ENCODE data around the gene APOC1.

Gene APOC1

GRCh38 chr19:44957526-44957925 lies 43.1 kb downstream of the APOC1 start:
- H3K4me1 ChIP-seq (ENCODE audit: control insufficient read depth, insufficient read depth, low read length): peaks cover 3% of the 10 kb centered on the region
- no peak for DNase-seq (ENCODE audit: low read depth, low spot score)
- H3K27ac ChIP-seq (ENCODE audit: low read length): no peak overlapping the region
- H3K36me3 ChIP-seq (ENCODE audit: control insufficient read depth, insufficient read depth, low read length): no peaks in the 10 kb centered on the region
- H3K4me3 ChIP-seq (ENCODE audit: low read length): no peak overlapping the region
- no peaks in the 10 kb centered on the region for H3K9me3 ChIP-seq (ENCODE audit: control insufficient read depth, insufficient read depth, low read length)
- WGBS (ENCODE audit: insufficient coverage, insufficient read length): no CpG with 5 or more reads among the region's 7 CpGs
- no peaks in the 10 kb centered on the region for H3K27me3 ChIP-seq (ENCODE audit: control insufficient read depth, insufficient read depth, low read length)

DNA sequence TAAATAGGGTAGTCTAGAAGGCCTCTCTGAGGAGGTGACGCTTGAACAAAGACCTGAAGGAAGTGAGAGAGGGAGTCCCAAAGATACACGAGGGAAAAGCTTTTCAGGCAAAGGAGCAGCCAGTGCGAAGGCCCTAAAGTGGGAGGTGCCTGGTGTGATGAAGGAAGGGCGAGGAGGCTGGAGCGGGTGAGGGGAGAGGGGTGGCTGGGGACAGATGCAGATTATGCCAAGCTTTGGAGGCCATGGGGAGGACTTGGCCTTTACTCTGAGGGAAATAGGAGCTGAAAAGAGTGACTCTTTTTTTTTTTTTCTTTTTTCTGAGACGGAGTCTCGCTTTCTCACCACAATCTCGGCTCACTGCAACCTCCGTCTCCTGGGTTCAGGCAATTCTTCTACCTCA lies 43.7 kb downstream of the APOC1 start:
- Histone ChIP-seq H3K4me3 (ENCODE audit: low read length) (no peak overlapping the region), H3K36me3 (ENCODE audit: control insufficient read depth, insufficient read depth, low read length) (no peaks in the 10 kb centered on the region), H3K27me3 (ENCODE audit: control insufficient read depth, insufficient read depth, low read length) (no peaks in the 10 kb centered on the region), H3K4me1 (ENCODE audit: control insufficient read depth, insufficient read depth, low read length) (peaks cover 3% of the 10 kb centered on the region), H3K9me3 (ENCODE audit: control insufficient read depth, insufficient read depth, low read length) (no peaks in the 10 kb centered on the region), H3K27ac (ENCODE audit: low read length) (no peak overlapping the region)
- no CpG with 5 or more reads among the region's 9 CpGs for WGBS (ENCODE audit: insufficient coverage, insufficient read length)
- no peak for DNase-seq (ENCODE audit: low read depth, low spot score)

- H3K36me3 ChIP-seq (ENCODE audit: control insufficient read depth, insufficient read depth, low read length): no peaks in the 10 kb centered on the region
- no peak overlapping the region for H3K4me3 ChIP-seq (ENCODE audit: low read length)
- no CpG with 5 or more reads among the region's 5 CpGs for WGBS (ENCODE audit: insufficient coverage, insufficient read length)
- no peak for DNase-seq (ENCODE audit: low read depth, low spot score)
- no peaks in the 10 kb centered on the region for H3K27me3 ChIP-seq (ENCODE audit: control insufficient read depth, insufficient read depth, low read length)
- H3K27ac ChIP-seq (ENCODE audit: low read length): no peak overlapping the region
- no peaks in the 10 kb centered on the region for H3K9me3 ChIP-seq (ENCODE audit: control insufficient read depth, insufficient read depth, low read length)
- peaks cover 3% of the 10 kb centered on the region for H3K4me1 ChIP-seq (ENCODE audit: control insufficient read depth, insufficient read depth, low read length)
Observed at GRCh38 chr19:44959691-44960090, 45.3 kb downstream of the APOC1 start.

GRCh38 chr19:44960906-44961728 lies 46.7 kb downstream of the APOC1 start:
- DNase-seq (ENCODE audit: low read depth, low spot score): no peak
- H3K27ac ChIP-seq (ENCODE audit: low read length): no peak overlapping the region
- H3K4me1 ChIP-seq (ENCODE audit: control insufficient read depth, insufficient read depth, low read length): peaks cover 1% of the 10 kb centered on the region
- H3K27me3 ChIP-seq (ENCODE audit: control insufficient read depth, insufficient read depth, low read length): no peaks in the 10 kb centered on the region
- H3K9me3 ChIP-seq (ENCODE audit: control insufficient read depth, insufficient read depth, low read length): no peaks in the 10 kb centered on the region
- no CpG with 5 or more reads among the region's 8 CpGs for WGBS (ENCODE audit: insufficient coverage, insufficient read length)
- no peaks in the 10 kb centered on the region for H3K36me3 ChIP-seq (ENCODE audit: control insufficient read depth, insufficient read depth, low read length)
- no peak overlapping the region for H3K4me3 ChIP-seq (ENCODE audit: low read length)

DNA sequence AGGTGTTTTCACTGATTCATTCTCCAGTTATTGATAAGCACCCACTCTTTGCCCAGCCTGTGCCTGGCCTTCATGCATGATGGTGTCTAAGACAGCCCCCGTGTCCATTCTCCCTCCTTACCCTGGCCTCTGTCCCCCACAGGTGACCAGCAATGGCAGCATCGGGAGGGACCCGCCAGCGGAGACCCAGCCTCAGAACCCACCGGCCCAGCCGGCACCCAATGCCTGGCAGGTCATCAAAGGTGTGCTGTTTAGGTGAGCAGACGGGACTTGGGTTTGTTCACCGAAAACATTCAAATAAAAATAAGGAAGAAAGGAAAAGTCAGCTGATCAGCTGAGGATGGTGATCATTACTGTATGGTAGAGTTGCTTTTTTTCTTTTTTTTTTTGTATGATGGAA lies 47.4 kb downstream of the APOC1 start:
- Histone ChIP-seq H3K27ac (ENCODE audit: low read length) (no peak overlapping the region), H3K36me3 (ENCODE audit: control insufficient read depth, insufficient read depth, low read length) (no peaks in the 10 kb centered on the region)

DNA sequence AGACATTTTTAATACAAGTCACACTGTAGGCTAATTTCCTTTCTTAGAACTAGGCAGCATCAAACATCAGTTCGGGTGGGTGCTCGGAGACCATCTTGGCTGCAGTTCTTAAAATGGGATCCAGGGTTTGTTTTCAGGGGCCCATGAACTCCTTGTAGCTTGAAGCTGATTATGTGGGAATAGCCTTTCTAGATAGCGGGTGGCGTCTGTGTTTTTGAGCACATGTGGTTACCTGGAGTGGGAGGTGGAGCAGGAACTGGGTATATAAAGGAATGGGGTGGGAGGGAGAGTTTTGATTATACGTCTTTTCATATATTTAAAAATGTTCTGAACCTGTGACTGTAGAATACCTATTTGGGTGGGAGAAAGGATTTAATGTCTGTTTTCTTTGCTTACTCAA lies 53.7 kb downstream of the APOC1 start:
- Histone ChIP-seq H3K27ac (ENCODE audit: low read length) (no peak overlapping the region), H3K27me3 (ENCODE audit: control insufficient read depth, insufficient read depth, low read length) (no peaks in the 10 kb centered on the region), H3K4me1 (ENCODE audit: control insufficient read depth, insufficient read depth, low read length) (no peaks in the 10 kb centered on the region), H3K9me3 (ENCODE audit: control insufficient read depth, insufficient read depth, low read length) (no peaks in the 10 kb centered on the region), H3K36me3 (ENCODE audit: control insufficient read depth, insufficient read depth, low read length) (no peaks in the 10 kb centered on the region), H3K4me3 (ENCODE audit: low read length) (no peak overlapping the region)
- WGBS (ENCODE audit: insufficient coverage, insufficient read length): 100% methylated on average over 1 of the region's 5 CpGs
- DNase-seq (ENCODE audit: low read depth, low spot score): no peak

More for the DNA sequence above, 47.4 kb downstream of the APOC1 start:
- H3K9me3 ChIP-seq (ENCODE audit: control insufficient read depth, insufficient read depth, low read length): no peaks in the 10 kb centered on the region
- H3K27me3 ChIP-seq (ENCODE audit: control insufficient read depth, insufficient read depth, low read length): no peaks in the 10 kb centered on the region
- no CpG with 5 or more reads among the region's 8 CpGs for WGBS (ENCODE audit: insufficient coverage, insufficient read length)
- H3K4me1 ChIP-seq (ENCODE audit: control insufficient read depth, insufficient read depth, low read length): no peaks in the 10 kb centered on the region
- no peak for DNase-seq (ENCODE audit: low read depth, low spot score)
- no peak overlapping the region for H3K4me3 ChIP-seq (ENCODE audit: low read length)

GRCh38 chr19:44968670-44969069 lies 54.3 kb downstream of the APOC1 start:
- 0 out of 2 replicates have a peak, but pooled peaks cover 2% of the 10 kb centered on the region for H3K36me3 ChIP-seq (ENCODE audit: control insufficient read depth, insufficient read depth, low read length)

More at GRCh38 chr19:44968670-44969069, 54.3 kb downstream of the APOC1 start:
- no peak overlapping the region for H3K4me3 ChIP-seq (ENCODE audit: low read length)
- no peaks in the 10 kb centered on the region for H3K27me3 ChIP-seq (ENCODE audit: control insufficient read depth, insufficient read depth, low read length)
- no peaks in the 10 kb centered on the region for H3K9me3 ChIP-seq (ENCODE audit: control insufficient read depth, insufficient read depth, low read length)
- no peak overlapping the region for H3K27ac ChIP-seq (ENCODE audit: low read length)
- no peaks in the 10 kb centered on the region for H3K4me1 ChIP-seq (ENCODE audit: control insufficient read depth, insufficient read depth, low read length)
- no peak for DNase-seq (ENCODE audit: low read depth, low spot score)
- no CpG with 5 or more reads among the region's 4 CpGs for WGBS (ENCODE audit: insufficient coverage, insufficient read length)
